ENCODE results near the gene CLMN.

DNA sequence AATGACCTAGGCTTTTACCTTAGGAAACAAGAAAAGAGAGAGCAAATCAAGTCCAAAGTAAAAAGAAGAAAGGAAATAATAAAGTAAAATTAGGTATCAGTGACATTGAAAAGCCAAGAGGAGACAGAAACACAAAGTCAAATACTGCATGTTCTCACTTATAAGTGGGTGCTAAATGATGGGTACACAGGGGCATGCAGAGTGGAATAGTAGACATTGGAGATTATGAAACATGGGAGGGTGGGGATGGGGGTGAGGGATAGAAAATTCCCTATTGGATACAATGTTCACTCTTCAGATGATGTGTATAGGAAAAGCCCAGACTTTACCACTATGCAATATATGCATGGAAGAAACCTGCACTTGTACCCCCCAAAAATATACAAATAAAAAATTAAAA is 35.1 kb upstream of the CLMN start:
- TF ChIP-seq, protein P1, sequence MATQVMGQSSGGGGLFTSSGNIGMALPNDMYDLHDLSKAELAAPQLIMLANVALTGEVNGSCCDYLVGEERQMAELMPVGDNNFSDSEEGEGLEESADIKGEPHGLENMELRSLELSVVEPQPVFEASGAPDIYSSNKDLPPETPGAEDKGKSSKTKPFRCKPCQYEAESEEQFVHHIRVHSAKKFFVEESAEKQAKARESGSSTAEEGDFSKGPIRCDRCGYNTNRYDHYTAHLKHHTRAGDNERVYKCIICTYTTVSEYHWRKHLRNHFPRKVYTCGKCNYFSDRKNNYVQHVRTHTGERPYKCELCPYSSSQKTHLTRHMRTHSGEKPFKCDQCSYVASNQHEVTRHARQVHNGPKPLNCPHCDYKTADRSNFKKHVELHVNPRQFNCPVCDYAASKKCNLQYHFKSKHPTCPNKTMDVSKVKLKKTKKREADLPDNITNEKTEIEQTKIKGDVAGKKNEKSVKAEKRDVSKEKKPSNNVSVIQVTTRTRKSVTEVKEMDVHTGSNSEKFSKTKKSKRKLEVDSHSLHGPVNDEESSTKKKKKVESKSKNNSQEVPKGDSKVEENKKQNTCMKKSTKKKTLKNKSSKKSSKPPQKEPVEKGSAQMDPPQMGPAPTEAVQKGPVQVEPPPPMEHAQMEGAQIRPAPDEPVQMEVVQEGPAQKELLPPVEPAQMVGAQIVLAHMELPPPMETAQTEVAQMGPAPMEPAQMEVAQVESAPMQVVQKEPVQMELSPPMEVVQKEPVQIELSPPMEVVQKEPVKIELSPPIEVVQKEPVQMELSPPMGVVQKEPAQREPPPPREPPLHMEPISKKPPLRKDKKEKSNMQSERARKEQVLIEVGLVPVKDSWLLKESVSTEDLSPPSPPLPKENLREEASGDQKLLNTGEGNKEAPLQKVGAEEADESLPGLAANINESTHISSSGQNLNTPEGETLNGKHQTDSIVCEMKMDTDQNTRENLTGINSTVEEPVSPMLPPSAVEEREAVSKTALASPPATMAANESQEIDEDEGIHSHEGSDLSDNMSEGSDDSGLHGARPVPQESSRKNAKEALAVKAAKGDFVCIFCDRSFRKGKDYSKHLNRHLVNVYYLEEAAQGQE (IDR thresholded peaks at IDR 0.05; ENCODE audit: insufficient replicate concordance, low read depth), result no peak
- TF ChIP-seq, protein P2, sequence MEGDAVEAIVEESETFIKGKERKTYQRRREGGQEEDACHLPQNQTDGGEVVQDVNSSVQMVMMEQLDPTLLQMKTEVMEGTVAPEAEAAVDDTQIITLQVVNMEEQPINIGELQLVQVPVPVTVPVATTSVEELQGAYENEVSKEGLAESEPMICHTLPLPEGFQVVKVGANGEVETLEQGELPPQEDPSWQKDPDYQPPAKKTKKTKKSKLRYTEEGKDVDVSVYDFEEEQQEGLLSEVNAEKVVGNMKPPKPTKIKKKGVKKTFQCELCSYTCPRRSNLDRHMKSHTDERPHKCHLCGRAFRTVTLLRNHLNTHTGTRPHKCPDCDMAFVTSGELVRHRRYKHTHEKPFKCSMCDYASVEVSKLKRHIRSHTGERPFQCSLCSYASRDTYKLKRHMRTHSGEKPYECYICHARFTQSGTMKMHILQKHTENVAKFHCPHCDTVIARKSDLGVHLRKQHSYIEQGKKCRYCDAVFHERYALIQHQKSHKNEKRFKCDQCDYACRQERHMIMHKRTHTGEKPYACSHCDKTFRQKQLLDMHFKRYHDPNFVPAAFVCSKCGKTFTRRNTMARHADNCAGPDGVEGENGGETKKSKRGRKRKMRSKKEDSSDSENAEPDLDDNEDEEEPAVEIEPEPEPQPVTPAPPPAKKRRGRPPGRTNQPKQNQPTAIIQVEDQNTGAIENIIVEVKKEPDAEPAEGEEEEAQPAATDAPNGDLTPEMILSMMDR (IDR thresholded peaks at IDR 0.05; ENCODE audit: insufficient read depth, low read length), result no peak
- TF ChIP-seq POLR2AphosphoS5 (IDR thresholded peaks at IDR 0.05; ENCODE audit: low read depth) (no peak), GABPA (IDR thresholded peaks at IDR 0.05; ENCODE audit: low read depth) (no peak)
